Measurements from ENCODE around the gene GFOD1. TPM values are rescaled to one million over a fixed set of nuclear protein-coding genes. Genes with fewer than 3 reads are reported as not detected.

The GFOD1 gene
- total RNA-seq, 4 donors from 2014 or later = 21.8 to 49.4 (median 31.1) TPM

- H3K4me1 ChIP-seq = peaks cover 0 to 15% (median 2%) of the 10 kb centered on the region in 4 donors
- 79 to 87% methylated on average over 2 of the region's 2 CpGs for WGBS, 2 donors
- no peaks in the 10 kb centered on the region for H3K27me3 ChIP-seq
- no peak overlapping the region for H3K4me3 ChIP-seq
- no peak overlapping the region for H3K27ac ChIP-seq
- no peaks in the 10 kb centered on the region for H3K36me3 ChIP-seq
- DNase-seq (ENCODE audit: low spot score in 2 of 2) = no peak
- TF ChIP-seq POLR2A (IDR thresholded peaks at IDR 0.05) (no peak), EP300 (IDR thresholded peaks at IDR 0.05) (no peak), CTCF (IDR thresholded peaks at IDR 0.05) (no peak)
- H3K9me3 ChIP-seq = no peaks in the 10 kb centered on the region
These were observed 155.1 kb downstream of the GFOD1 start for GRCh38 chr6:13332349-13332706.

- DNase-seq (ENCODE audit: low spot score in 2 of 2) = no peak
- Histone ChIP-seq H3K36me3 (no peaks in the 10 kb centered on the region), H3K27me3 (no peaks in the 10 kb centered on the region), H3K4me1 (peaks cover 0 to 21% (median 5%) of the 10 kb centered on the region in 4 donors), H3K4me3 (no peak overlapping the region), H3K9me3 (no peaks in the 10 kb centered on the region), H3K27ac (no peak overlapping the region)
- WGBS, 2 donors = 59 to 62% methylated on average over 13 of the region's 13 CpGs
- TF ChIP-seq POLR2A (IDR thresholded peaks at IDR 0.05) = no peak
- peak; percentile 50 to 69 (median 64) for TF ChIP-seq CTCF (IDR thresholded peaks at IDR 0.05)
- no peak for TF ChIP-seq EP300 (IDR thresholded peaks at IDR 0.05)
These were observed 155.7 kb downstream of the GFOD1 start for GRCh38 chr6:13331516-13332348.

- DNase-seq (ENCODE audit: low spot score in 2 of 2) = no peak
- peak overlapping the region; percentile 65 to 87 (median 80) for H3K4me3 ChIP-seq
- no peaks in the 10 kb centered on the region for H3K27me3 ChIP-seq
- TF ChIP-seq POLR2A (IDR thresholded peaks at IDR 0.05) (no peak), EP300 (IDR thresholded peaks at IDR 0.05) (no peak), CTCF (IDR thresholded peaks at IDR 0.05) (no peak)
- H3K4me1 ChIP-seq = peaks cover 0 to 21% (median 7%) of the 10 kb centered on the region in 4 donors
- H3K36me3 ChIP-seq = peaks cover 0 to 23% (median 0%) of the 10 kb centered on the region in 3 donors
- 3 to 5% methylated on average over 2 of the region's 2 CpGs for WGBS, 2 donors
- peak overlapping the region; percentile 77 to 92 (median 91) for H3K27ac ChIP-seq
- H3K9me3 ChIP-seq = no peaks in the 10 kb centered on the region
These were observed 158.6 kb downstream of the GFOD1 start for GRCh38 chr6:13328875-13329183.

GRCh38 chr6:13328076-13328874, 159.1 kb downstream of the GFOD1 start, which contains the start of gene TBC1D7:
Gene TBC1D7 (minus strand): TSS chr6:13328537. CDS start chr6:13326898, 1,639 bp downstream.
- peak; percentile 83 to 85 for DNase-seq (ENCODE audit: low spot score in 2 of 2)
- Histone ChIP-seq H3K36me3 (peaks cover 0 to 28% (median 0%) of the 10 kb centered on the region in 3 donors), H3K27me3 (no peaks in the 10 kb centered on the region), H3K9me3 (no peaks in the 10 kb centered on the region), H3K4me3 (peak within 1 kb of the TSS; percentile 65 to 87 (median 80)), H3K27ac (peak within 1 kb of the TSS; percentile 77 to 92 (median 91)), H3K4me1 (peaks cover 0 to 21% (median 7%) of the 10 kb centered on the region in 4 donors)
- WGBS, 2 donors = 0 to 1% methylated on average over 26 to 31 of the region's 63 CpGs
- TF ChIP-seq EP300 (IDR thresholded peaks at IDR 0.05) (peak; percentile 35 to 89), POLR2A (IDR thresholded peaks at IDR 0.05) (peak; percentile 87 to 88), CTCF (IDR thresholded peaks at IDR 0.05) (peak in 3 of 5 experiments; percentile 9 to 54 (median 34))
